Lower leg skin (tissue), 3 donors: ENCODE measurements around the gene F13A1.

ENCODE experiments used
- POLR2A ChIP-seq, 2 donors: fragments of 450-650 bp; IDR thresholded peaks; one replicate each; pipeline ENCODE4 v1.6.1; 2016 to 2017; ENCODE audit warnings: antibody characterized with exemption in 2 of 2, mild to moderate bottlenecking in 1 of 2, moderate library complexity in 1 of 2
- TF ChIP-seq, protein P1 (sequence below), 3 donors: fragments of 450-650 bp; IDR thresholded peaks; one replicate each; pipeline ENCODE4 v1.5.1; 2016; ENCODE audit warnings: antibody characterized with exemption in 3 of 3, mild to moderate bottlenecking in 3 of 3, moderate library complexity in 2 of 3

DNA sequence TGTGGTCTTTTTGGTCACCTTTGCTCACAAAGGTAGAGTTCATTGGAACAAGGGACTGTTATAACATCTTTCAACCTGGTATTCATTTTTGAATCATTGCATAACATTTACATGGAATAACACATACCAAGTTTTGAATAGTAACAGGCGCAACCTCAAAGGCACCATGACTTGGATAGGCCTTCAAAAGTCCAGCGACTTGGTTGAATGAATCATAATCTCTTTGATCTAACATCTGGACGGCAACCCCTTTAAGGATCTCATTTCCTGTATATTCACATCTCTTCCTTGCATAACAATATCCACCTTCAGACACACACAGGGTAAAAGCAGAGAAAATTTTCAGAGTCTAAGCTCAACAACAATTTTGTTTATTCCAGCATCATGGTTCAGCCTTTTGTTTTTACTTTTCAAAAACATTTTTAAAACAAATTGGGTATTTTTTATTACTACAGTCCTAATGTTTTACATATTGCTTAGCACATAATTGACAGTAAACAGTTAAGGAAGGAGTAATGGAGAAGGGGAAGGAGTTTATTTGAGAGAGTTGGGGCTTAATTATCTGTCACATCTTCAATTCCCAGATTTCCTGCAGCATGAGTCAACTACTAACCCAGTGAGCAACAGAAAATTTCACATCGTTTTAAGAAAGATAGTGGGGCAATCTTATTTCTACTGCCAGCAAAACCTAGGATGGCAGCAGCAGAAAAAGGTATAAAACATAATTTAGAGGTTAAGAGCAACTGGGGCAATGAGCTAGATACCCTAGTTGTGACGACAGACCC is 41.8 kb upstream of the F13A1 start:
- TF ChIP-seq, protein P1, sequence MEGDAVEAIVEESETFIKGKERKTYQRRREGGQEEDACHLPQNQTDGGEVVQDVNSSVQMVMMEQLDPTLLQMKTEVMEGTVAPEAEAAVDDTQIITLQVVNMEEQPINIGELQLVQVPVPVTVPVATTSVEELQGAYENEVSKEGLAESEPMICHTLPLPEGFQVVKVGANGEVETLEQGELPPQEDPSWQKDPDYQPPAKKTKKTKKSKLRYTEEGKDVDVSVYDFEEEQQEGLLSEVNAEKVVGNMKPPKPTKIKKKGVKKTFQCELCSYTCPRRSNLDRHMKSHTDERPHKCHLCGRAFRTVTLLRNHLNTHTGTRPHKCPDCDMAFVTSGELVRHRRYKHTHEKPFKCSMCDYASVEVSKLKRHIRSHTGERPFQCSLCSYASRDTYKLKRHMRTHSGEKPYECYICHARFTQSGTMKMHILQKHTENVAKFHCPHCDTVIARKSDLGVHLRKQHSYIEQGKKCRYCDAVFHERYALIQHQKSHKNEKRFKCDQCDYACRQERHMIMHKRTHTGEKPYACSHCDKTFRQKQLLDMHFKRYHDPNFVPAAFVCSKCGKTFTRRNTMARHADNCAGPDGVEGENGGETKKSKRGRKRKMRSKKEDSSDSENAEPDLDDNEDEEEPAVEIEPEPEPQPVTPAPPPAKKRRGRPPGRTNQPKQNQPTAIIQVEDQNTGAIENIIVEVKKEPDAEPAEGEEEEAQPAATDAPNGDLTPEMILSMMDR (IDR thresholded peaks at IDR 0.05) = no peak
- TF ChIP-seq POLR2A (IDR thresholded peaks at IDR 0.05) = no peak
